IMR-90 (cell line): ENCODE results near the gene AIMP1. TPM values are rescaled to one million over a fixed set of nuclear protein-coding genes. Genes with fewer than 3 reads are reported as not detected.

Source experiments
- ATAC-seq: fragments of 200-7000 bp; cut with Tn5 transposase; 2 replicates; pipeline ENCODE4 v1.9.1; 2020; ENCODE audit warnings: low read depth, mild to moderate bottlenecking, moderate library complexity
- BruUV-seq: library from RNA; stranded (reverse); fragments of 400-500 nt; replicated peaks from 2 replicates; lab custom pipeline; 2021; lab: Mats Ljungman, UMichigan
- CTCF ChIA-PET: fragments of 300-600 bp; formaldehyde crosslinking; extraction: SDS; loops from one replicate; lab custom pipeline; 2021; ENCODE audit warnings: antibody characterized with exemption; lab: Yijun Ruan, JAX
- POLR2A ChIA-PET: fragments of 300-600 bp; sonication (Branson Sonifier 250); formaldehyde crosslinking; loops from one replicate; lab custom pipeline; 2022; ENCODE audit warnings: antibody characterized with exemption; ENCODE audit not compliant: unreplicated experiment; lab: Charles Lee
- DNase-seq: peaks from one replicate; pipeline ENCODE4 v3.0.0; 2013
- H2AFZ ChIP-seq: replicated peaks from 2 replicates; pipeline ENCODE3; 2013; ENCODE audit warnings: low read length, mild to moderate bottlenecking; ENCODE audit not compliant: poor library complexity
- H2AK5ac ChIP-seq: 2 replicates; pipeline ENCODE4 v1.6.1; 2013; ENCODE audit warnings: low read depth, low read length, inconsistent platforms
- H2AK9ac ChIP-seq: replicated peaks from 2 replicates; pipeline ENCODE3; 2013; ENCODE audit warnings: mild to moderate bottlenecking, low read depth, low read length, moderate library complexity; ENCODE audit not compliant: poor library complexity
- H2BK120ac ChIP-seq: 2 replicates; pipeline ENCODE4 v1.6.1; 2013; ENCODE audit warnings: low read depth, low read length, inconsistent platforms
- H2BK15ac ChIP-seq: 3 replicates; pipeline ENCODE4 v1.6.1; 2013; ENCODE audit warnings: low read depth, low read length, inconsistent platforms
- H2BK20ac ChIP-seq: 2 replicates; pipeline ENCODE4 v1.6.1; 2013; ENCODE audit warnings: low read depth, mild to moderate bottlenecking, inconsistent platforms, low read length, moderate library complexity
- H2BK5ac ChIP-seq: 2 replicates; pipeline ENCODE4 v1.6.1; 2013; ENCODE audit warnings: mild to moderate bottlenecking, low read depth, low read length, inconsistent platforms; ENCODE audit not compliant: poor library complexity, severe bottlenecking
- H3K14ac ChIP-seq: replicated peaks from 2 replicates; pipeline ENCODE4 v1.6.1; 2013; ENCODE audit warnings: low read depth, low read length, inconsistent platforms
- H3K18ac ChIP-seq: 2 replicates; pipeline ENCODE4 v1.6.1; 2013; ENCODE audit warnings: low read depth, low read length, control low read depth
- H3K23ac ChIP-seq: 2 replicates; pipeline ENCODE4 v1.6.1; 2013; ENCODE audit warnings: low read depth, low read length, inconsistent platforms
- H3K27ac ChIP-seq: 2 replicates; pipeline ENCODE4 v1.5.1; 2013; ENCODE audit warnings: mild to moderate bottlenecking, control low read depth, low read length; ENCODE audit not compliant: insufficient read depth
- H3K27me3 ChIP-seq: 2 replicates; pipeline ENCODE4 v1.6.1; 2013; ENCODE audit warnings: low read length; ENCODE audit not compliant: control insufficient read depth, insufficient read depth
- H3K36me3 ChIP-seq: 2 replicates; pipeline ENCODE4 v1.6.1; 2013; ENCODE audit warnings: low read length, mixed read lengths; ENCODE audit not compliant: control insufficient read depth, insufficient read depth
- H3K4ac ChIP-seq: 2 replicates; pipeline ENCODE4 v1.6.1; 2013; ENCODE audit warnings: low read depth, low read length, inconsistent platforms
- H3K4me1 ChIP-seq: 2 replicates; pipeline ENCODE4 v1.6.1; 2013; ENCODE audit warnings: low read length, mixed read lengths; ENCODE audit not compliant: control insufficient read depth, insufficient read depth
- H3K4me2 ChIP-seq: 2 replicates; pipeline ENCODE4 v1.6.1; 2013; ENCODE audit warnings: low read depth, mild to moderate bottlenecking, control low read depth, low read length, moderate library complexity
- H3K4me3 ChIP-seq: 2 replicates; pipeline ENCODE4 v1.5.1; 2013; ENCODE audit warnings: low read depth, mild to moderate bottlenecking, control low read depth, low read length, moderate library complexity; ENCODE audit not compliant: insufficient read depth
- H3K56ac ChIP-seq: 2 replicates; pipeline ENCODE4 v1.6.1; 2013; ENCODE audit warnings: low read length, inconsistent platforms; ENCODE audit not compliant: insufficient read depth; ENCODE audit errors: extremely low read depth
- H3K79me1 ChIP-seq, 2 experiments: 2 replicates each; pipeline ENCODE4 v1.6.1; 2013; ENCODE audit warnings: low read length in 2 of 2, inconsistent platforms in 1 of 2, low read depth in 1 of 2
- H3K9ac ChIP-seq: 2 replicates; pipeline ENCODE4 v1.6.1; 2013; ENCODE audit warnings: low read depth, low read length, control low read depth
- H3K9me1 ChIP-seq: 2 replicates; pipeline ENCODE4 v1.6.1; 2013; ENCODE audit warnings: low read length, inconsistent platforms; ENCODE audit not compliant: insufficient read depth
- H3K9me3 ChIP-seq: 2 replicates; pipeline ENCODE4 v1.6.1; 2013; ENCODE audit warnings: low read length; ENCODE audit not compliant: control insufficient read depth, insufficient read depth
- H4K20me1 ChIP-seq: 2 replicates; pipeline ENCODE4 v1.6.1; 2013; ENCODE audit warnings: low read length, inconsistent platforms; ENCODE audit not compliant: insufficient read depth
- H4K5ac ChIP-seq: 2 replicates; pipeline ENCODE4 v1.6.1; 2013; ENCODE audit warnings: mild to moderate bottlenecking, low read depth, low read length, control low read depth
- H4K8ac ChIP-seq, 2 experiments: 2 replicates each; pipeline ENCODE4 v1.6.1; 2013; ENCODE audit warnings: low read depth in 2 of 2, low read length in 2 of 2, control low read depth in 1 of 2, inconsistent platforms in 1 of 2
- H4K91ac ChIP-seq: 2 replicates; pipeline ENCODE4 v1.6.1; 2013; ENCODE audit warnings: low read depth, low read length, inconsistent platforms; ENCODE audit not compliant: insufficient read depth
- BHLHE40 ChIP-seq: fragments of 150-350 bp; IDR thresholded peaks from 2 replicates; pipeline ENCODE4 v1.6.1; 2016; ENCODE audit warnings: mild to moderate bottlenecking, low read depth, low read length
- CEBPB ChIP-seq: IDR thresholded peaks from 2 replicates; pipeline ENCODE4 v1.6.1; 2012; ENCODE audit warnings: low read depth, low read length, improper control_type of control experiment
- CHD1 ChIP-seq: IDR thresholded peaks from 2 replicates; pipeline ENCODE4 v1.6.1; 2012; ENCODE audit warnings: low read depth, low read length, improper control_type of control experiment
- MAZ ChIP-seq: IDR thresholded peaks from 2 replicates; pipeline ENCODE4 v1.6.1; 2012; ENCODE audit warnings: low read depth, mild to moderate bottlenecking, low read length, improper control_type of control experiment, moderate library complexity, borderline replicate concordance
- NFE2L2 ChIP-seq: fragments of 150-350 bp; IDR thresholded peaks from 2 replicates; pipeline ENCODE4 v1.6.1; 2016; ENCODE audit warnings: low read depth, mild to moderate bottlenecking, low read length
- POLR2A ChIP-seq: IDR thresholded peaks from 2 replicates; pipeline ENCODE4 v1.6.1; 2012; ENCODE audit warnings: mild to moderate bottlenecking, low read depth, low read length
- RAD21 ChIP-seq: IDR thresholded peaks from 2 replicates; pipeline ENCODE4 v1.6.1; 2012; ENCODE audit warnings: low read length, improper control_type of control experiment
- SMC3 ChIP-seq: fragments of 150-350 bp; IDR thresholded peaks from 2 replicates; pipeline ENCODE4 v1.6.1; 2016; ENCODE audit warnings: low read depth, mild to moderate bottlenecking, antibody characterized with exemption, low read length, moderate library complexity
- WGBS, 2 experiments: methylation state at CpG; one replicate each; pipeline versions ENCODE4 v1.1.5 to v1.1.7; 2013; ENCODE audit warnings: missing lambda C conversion rate in 2 of 2; ENCODE audit not compliant: insufficient read length in 1 of 2; ENCODE audit errors: extremely low coverage in 2 of 2; 5-methylcytosine and 5-hydroxymethylcytosine counted together
- dilution Hi-C: fragments of 300-500 bp; cut with HindIII; formaldehyde crosslinking; loops from one replicate; pipeline ENCODE4 v1.14.3; 2018; ENCODE audit warnings: low sequenced_read_pairs; ENCODE audit not compliant: unreplicated experiment
- in situ Hi-C: fragments of 300-500 bp; cut with MboI; formaldehyde crosslinking; loops from 3 replicates; pipeline ENCODE4 v1.14.3; 2019; ENCODE audit warnings: low sequenced_read_pairs, inconsistent platforms, mixed read lengths
- intact Hi-C: fragments of 100-400 bp; cut with micrococcal nuclease; formaldehyde crosslinking; loops from 2 replicates; pipeline ENCODE4 v1.10.0; 2022
- polyA plus RNA-seq, 3 experiments: library from polyadenylated mRNA; depleted of rRNA; stranded (reverse); fragments of >200 nt; gene quantifications; 2 replicates each; pipeline ENCODE4 v1.2.3, GENCODE V29; 2012; ENCODE audit warnings: low replicate concordance in 1 of 3
- total RNA-seq: library from RNA; depleted of rRNA; stranded (reverse); fragments of >200 nt; gene quantifications from 2 replicates; pipeline ENCODE4 v1.2.3, GENCODE V29; 2012
- TF ChIP-seq, protein P1 (sequence below): fragments of 150-350 bp; IDR thresholded peaks from 2 replicates; pipeline ENCODE4 v1.6.1; 2016; ENCODE audit warnings: low read depth, mild to moderate bottlenecking, low read length, moderate library complexity, borderline replicate concordance
- TF ChIP-seq, protein P2 (sequence below): conservative IDR thresholded peaks from 2 replicates; pipeline ENCODE4 v1.5.1; 2012; ENCODE audit warnings: mild to moderate bottlenecking, low read depth, low read length, improper control_type of control experiment

The AIMP1 gene
- total and polyA plus RNA-seq, 2 of the 4 experiments (the other 2 are of a cell fraction): 11.8 to 21.4 TPM

DNA sequence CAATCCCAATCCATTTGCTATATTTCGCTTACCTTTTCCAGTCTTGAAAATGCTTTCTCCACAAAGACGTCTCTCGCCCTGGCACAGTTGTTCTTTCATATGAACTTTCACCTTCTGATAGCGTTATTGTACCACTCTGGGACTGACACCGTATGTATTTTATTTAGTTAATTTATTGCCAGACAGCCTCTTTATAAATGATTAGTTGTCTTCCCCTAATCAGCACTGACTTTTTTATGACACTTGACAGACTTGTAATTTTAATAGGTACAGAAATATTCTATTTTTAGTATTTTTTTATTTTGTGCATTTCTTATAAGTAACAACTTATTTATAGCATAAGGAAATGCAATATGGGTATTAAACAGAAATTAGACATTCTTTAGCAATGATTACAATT, 52.3 kb downstream of the AIMP1 start, which contains the start of gene GIMD1:
Gene GIMD1, minus strand, starts transcription at position 101 of the 400 bp plus-strand sequence. CDS start 1,343 bp downstream, outside the sequence.
- dilution Hi-C loops: no loop called here
- H2BK5ac ChIP-seq: no peak within 1 kb of the TSS
- H2BK20ac ChIP-seq: no peak within 1 kb of the TSS
- in situ Hi-C loops: no loop called here
- no CpG with 5 or more reads among the region's 5 CpGs for WGBS, 2 experiments
- TF ChIP-seq SMC3 (no peak), POLR2A (no peak), CEBPB (no peak), MAZ (no peak), CHD1 (no peak), BHLHE40 (no peak), NFE2L2 (no peak), RAD21 (no peak)
- TF ChIP-seq, protein P1, sequence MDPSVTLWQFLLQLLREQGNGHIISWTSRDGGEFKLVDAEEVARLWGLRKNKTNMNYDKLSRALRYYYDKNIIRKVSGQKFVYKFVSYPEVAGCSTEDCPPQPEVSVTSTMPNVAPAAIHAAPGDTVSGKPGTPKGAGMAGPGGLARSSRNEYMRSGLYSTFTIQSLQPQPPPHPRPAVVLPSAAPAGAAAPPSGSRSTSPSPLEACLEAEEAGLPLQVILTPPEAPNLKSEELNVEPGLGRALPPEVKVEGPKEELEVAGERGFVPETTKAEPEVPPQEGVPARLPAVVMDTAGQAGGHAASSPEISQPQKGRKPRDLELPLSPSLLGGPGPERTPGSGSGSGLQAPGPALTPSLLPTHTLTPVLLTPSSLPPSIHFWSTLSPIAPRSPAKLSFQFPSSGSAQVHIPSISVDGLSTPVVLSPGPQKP: no peak
- TF ChIP-seq, protein P2, sequence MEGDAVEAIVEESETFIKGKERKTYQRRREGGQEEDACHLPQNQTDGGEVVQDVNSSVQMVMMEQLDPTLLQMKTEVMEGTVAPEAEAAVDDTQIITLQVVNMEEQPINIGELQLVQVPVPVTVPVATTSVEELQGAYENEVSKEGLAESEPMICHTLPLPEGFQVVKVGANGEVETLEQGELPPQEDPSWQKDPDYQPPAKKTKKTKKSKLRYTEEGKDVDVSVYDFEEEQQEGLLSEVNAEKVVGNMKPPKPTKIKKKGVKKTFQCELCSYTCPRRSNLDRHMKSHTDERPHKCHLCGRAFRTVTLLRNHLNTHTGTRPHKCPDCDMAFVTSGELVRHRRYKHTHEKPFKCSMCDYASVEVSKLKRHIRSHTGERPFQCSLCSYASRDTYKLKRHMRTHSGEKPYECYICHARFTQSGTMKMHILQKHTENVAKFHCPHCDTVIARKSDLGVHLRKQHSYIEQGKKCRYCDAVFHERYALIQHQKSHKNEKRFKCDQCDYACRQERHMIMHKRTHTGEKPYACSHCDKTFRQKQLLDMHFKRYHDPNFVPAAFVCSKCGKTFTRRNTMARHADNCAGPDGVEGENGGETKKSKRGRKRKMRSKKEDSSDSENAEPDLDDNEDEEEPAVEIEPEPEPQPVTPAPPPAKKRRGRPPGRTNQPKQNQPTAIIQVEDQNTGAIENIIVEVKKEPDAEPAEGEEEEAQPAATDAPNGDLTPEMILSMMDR: no peak
- CTCF ChIA-PET: interaction anchor here (0.8 to 2.0 kb wide), 5 partner anchors 15 to 530 kb away, joined by 3 to 7 read pairs (median 3); no protein-coding TSS in a partner anchor
- 0 out of 2 replicates have a peak, but pooled peaks cover 6% of the 10 kb centered on the region for H3K9me1 ChIP-seq
- no peaks in the 10 kb centered on the region for H3K79me1 ChIP-seq
- H2BK120ac ChIP-seq: no peak within 1 kb of the TSS
- H3K23ac ChIP-seq: no peak within 1 kb of the TSS
- no TSS peak for BruUV-seq
- H3K36me3 ChIP-seq: no peaks in the 10 kb centered on the region
- no peak within 1 kb of the TSS for H2AK9ac ChIP-seq
- H4K8ac ChIP-seq: no peak within 1 kb of the TSS
- no peak within 1 kb of the TSS for H3K14ac ChIP-seq
- no peak within 1 kb of the TSS for H3K4ac ChIP-seq
- no peak for ATAC-seq
- H4K20me1 ChIP-seq: peaks cover 3% of the 10 kb centered on the region; the same call in 1 of the 2 replicates
- no peak within 1 kb of the TSS for H3K4me3 ChIP-seq
- H3K27me3 ChIP-seq: no peaks in the 10 kb centered on the region; the same call in 1 of the 2 replicates
- DNase-seq: no peak
- H2BK15ac ChIP-seq: no peak within 1 kb of the TSS
- no peak within 1 kb of the TSS for H3K56ac ChIP-seq
- peaks cover 8% of the 10 kb centered on the region for H3K4me1 ChIP-seq
- H3K18ac ChIP-seq: no peak within 1 kb of the TSS
- no peak within 1 kb of the TSS for H2AFZ ChIP-seq
- H2AK5ac ChIP-seq: no peak within 1 kb of the TSS
- POLR2A ChIA-PET: interaction anchor here (0.5 kb wide), 1 partner anchor 64 kb away, joined by 4 read pairs; no protein-coding TSS in a partner anchor
- no peak within 1 kb of the TSS for H4K5ac ChIP-seq
- no peak within 1 kb of the TSS for H4K91ac ChIP-seq
- intact Hi-C loops: loop anchor here (1.0 to 5.0 kb wide), 5 partner anchors 102 to 814 kb away; no protein-coding TSS in a partner anchor
- peak within 1 kb of the TSS; percentile 46; the same call in 1 of the 2 replicates for H3K4me2 ChIP-seq
- H3K27ac ChIP-seq: no peak within 1 kb of the TSS
- no peak within 1 kb of the TSS for H3K9ac ChIP-seq
- no peaks in the 10 kb centered on the region for H3K9me3 ChIP-seq
